HepG2 (cell line): Measurements from ENCODE around the gene PGA4. TPM values are rescaled to one million over a fixed set of nuclear protein-coding genes. Genes with fewer than 3 reads are reported as not detected.

Experiments
- DPF2 ChIP-seq: sonication (generic); formaldehyde crosslinking; IDR thresholded peaks from 2 replicates; pipeline ENCODE4 v1.4.0; 2020; ENCODE audit warnings: mild to moderate bottlenecking, low read depth, missing genetic modification reagents, borderline replicate concordance
- EED ChIP-seq: sonication (generic); formaldehyde crosslinking; IDR thresholded peaks from 2 replicates; pipeline ENCODE4 v1.5.0; 2020; ENCODE audit warnings: mild to moderate bottlenecking, missing genetic modification reagents
- FOSL2 ChIP-seq: sonication (generic); formaldehyde crosslinking; IDR thresholded peaks from 2 replicates; pipeline ENCODE4 v1.4.0; 2020; ENCODE audit warnings: missing genetic modification reagents
- GATAD2A ChIP-seq: IDR thresholded peaks from 2 replicates; pipeline ENCODE4 v1.6.1; 2016
- KMT2B ChIP-seq: IDR thresholded peaks from 2 replicates; pipeline ENCODE4 v1.6.1; 2016; ENCODE audit warnings: missing genetic modification reagents, missing compliant biosample characterization
- NCOA2 ChIP-seq: sonication (generic); formaldehyde crosslinking; IDR thresholded peaks from 2 replicates; pipeline ENCODE4 v1.8.0; 2022; ENCODE audit warnings: inconsistent platforms
- NFRKB ChIP-seq: fragments of 450-650 bp; IDR thresholded peaks from 2 replicates; pipeline ENCODE4 v1.6.1; 2017
- POLR2AphosphoS2 ChIP-seq: IDR thresholded peaks from 2 replicates; pipeline ENCODE4 v1.6.1; 2011; ENCODE audit warnings: low read depth, low read length, improper control_type of control experiment
- REPIN1 ChIP-seq: sonication (generic); formaldehyde crosslinking; IDR thresholded peaks from 2 replicates; pipeline ENCODE4 v1.8.0; 2022; ENCODE audit warnings: missing genetic modification reagents, low read depth, mild to moderate bottlenecking, borderline replicate concordance
- RORA ChIP-seq: sonication (generic); formaldehyde crosslinking; IDR thresholded peaks from 2 replicates; pipeline ENCODE4 v1.5.0; 2020; ENCODE audit warnings: mild to moderate bottlenecking, missing genetic modification reagents, moderate library complexity
- SRF ChIP-seq: IDR thresholded peaks from 2 replicates; pipeline ENCODE4 v1.6.1; 2011; ENCODE audit warnings: mild to moderate bottlenecking, low read depth, low read length, moderate library complexity
- XRCC5 ChIP-seq: fragments of 200-400 bp; formaldehyde crosslinking; optimal IDR thresholded peaks from 2 replicates; pipeline ENCODE3; 2017; ENCODE audit warnings: mild to moderate bottlenecking, low read length
- ZBTB14 ChIP-seq: sonication (generic); formaldehyde crosslinking; IDR thresholded peaks from 2 replicates; pipeline ENCODE4 v1.4.0; 2020; ENCODE audit warnings: missing genetic modification reagents
- ZBTB46 ChIP-seq: sonication (generic); formaldehyde crosslinking; IDR thresholded peaks from 2 replicates; pipeline ENCODE4 v1.4.0; 2020; ENCODE audit warnings: mild to moderate bottlenecking, missing genetic modification reagents, borderline replicate concordance
- ZNF18 ChIP-seq: sonication (generic); formaldehyde crosslinking; IDR thresholded peaks from 2 replicates; pipeline ENCODE4 v1.8.0; 2022; ENCODE audit warnings: mild to moderate bottlenecking, missing genetic modification reagents; ENCODE audit not compliant: insufficient replicate concordance
- ZNF552 ChIP-seq: sonication (generic); formaldehyde crosslinking; IDR thresholded peaks from 2 replicates; pipeline ENCODE4 v1.9.0; 2022; ENCODE audit warnings: missing genetic modification reagents, mild to moderate bottlenecking, borderline replicate concordance
- ZNF619 ChIP-seq: sonication (generic); formaldehyde crosslinking; IDR thresholded peaks from 2 replicates; pipeline ENCODE4 v1.4.0; 2020; ENCODE audit warnings: mild to moderate bottlenecking, missing genetic modification reagents
- ZNF629 ChIP-seq: sonication (generic); formaldehyde crosslinking; conservative IDR thresholded peaks from 2 replicates; pipeline ENCODE4 v1.5.0; 2020; ENCODE audit warnings: missing genetic modification reagents
- polyA plus RNA-seq, 8 experiments: library from polyadenylated mRNA; depleted of rRNA in 3 of 8; stranded (reverse) in 7 of 8; unstranded in 1 of 8; fragments of >200 nt; fragmentation: Illumina TruSeq in 4 of 8; extraction: Trizol in 4 of 8; gene quantifications; 2 replicates each; pipeline versions ENCODE4 v1.2.1 to v1.2.3, GENCODE V29; 2011 to 2016; ENCODE audit warnings: low read depth in 4 of 8, missing spikeins in 1 of 8, mixed read lengths in 1 of 8; ENCODE audit not compliant: insufficient read depth in 1 of 8
- total RNA-seq, 5 experiments: library from RNA; depleted of rRNA; stranded (reverse); fragments of >200 nt; fragmentation: Illumina TruSeq; extraction: Trizol; gene quantifications; 2 replicates each; pipeline ENCODE4 v1.2.3, GENCODE V29; 2016; ENCODE audit warnings: low read depth in 1 of 5
- TF ChIP-seq, protein P1 (sequence below): IDR thresholded peaks from 2 replicates; pipeline ENCODE4 v1.6.1; 2016; ENCODE audit warnings: missing genetic modification reagents, missing compliant biosample characterization
- TF ChIP-seq, protein P2 (sequence below): sonication (generic); formaldehyde crosslinking; IDR thresholded peaks from 2 replicates; pipeline ENCODE4 v1.4.0; 2020; ENCODE audit warnings: missing genetic modification reagents, low read depth, mild to moderate bottlenecking, borderline replicate concordance
- TF ChIP-seq, protein P3 (sequence below): sonication (generic); formaldehyde crosslinking; IDR thresholded peaks from 2 replicates; pipeline ENCODE4 v1.8.0; 2022; ENCODE audit warnings: missing genetic modification reagents, mild to moderate bottlenecking, inconsistent platforms, borderline replicate concordance
- TF ChIP-seq, protein P4 (sequence below): IDR thresholded peaks from 2 replicates; pipeline ENCODE4 v1.6.1; 2016

PGA4 gene
- total and polyA plus RNA-seq, 2 of the 13 experiments (the other 11 are each of a cell fraction or from before 2014, with no cell fraction given), result not detected

- TF ChIP-seq ZNF629 (CRISPR knock-in tag) (peak; percentile 85), SRF (no peak), NCOA2 (no peak; the same call in 1 of the 2 replicates), FOSL2 (CRISPR knock-in tag) (peak; percentile 35; the same call in 1 of the 2 replicates), RORA (CRISPR knock-in tag) (no peak), GATAD2A (peak; percentile 47; the same call in 1 of the 2 replicates), ZBTB14 (CRISPR knock-in tag) (no peak), ZNF18 (CRISPR knock-in tag) (no peak), ZNF619 (CRISPR knock-in tag) (no peak), NFRKB (no peak), KMT2B (CRISPR knock-in tag) (no peak), ZNF552 (CRISPR knock-in tag) (no peak), POLR2AphosphoS2 (no peak), ZBTB46 (CRISPR knock-in tag) (no peak), EED (CRISPR knock-in tag) (no peak), DPF2 (CRISPR knock-in tag) (no peak), XRCC5 (no peak), REPIN1 (0 out of 2 replicates have a peak, but pooled peaks have one; percentile 40)
- TF ChIP-seq, protein P1, sequence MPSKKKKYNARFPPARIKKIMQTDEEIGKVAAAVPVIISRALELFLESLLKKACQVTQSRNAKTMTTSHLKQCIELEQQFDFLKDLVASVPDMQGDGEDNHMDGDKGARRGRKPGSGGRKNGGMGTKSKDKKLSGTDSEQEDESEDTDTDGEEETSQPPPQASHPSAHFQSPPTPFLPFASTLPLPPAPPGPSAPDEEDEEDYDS (CRISPR knock-in tag), result no peak
- TF ChIP-seq, protein P2, sequence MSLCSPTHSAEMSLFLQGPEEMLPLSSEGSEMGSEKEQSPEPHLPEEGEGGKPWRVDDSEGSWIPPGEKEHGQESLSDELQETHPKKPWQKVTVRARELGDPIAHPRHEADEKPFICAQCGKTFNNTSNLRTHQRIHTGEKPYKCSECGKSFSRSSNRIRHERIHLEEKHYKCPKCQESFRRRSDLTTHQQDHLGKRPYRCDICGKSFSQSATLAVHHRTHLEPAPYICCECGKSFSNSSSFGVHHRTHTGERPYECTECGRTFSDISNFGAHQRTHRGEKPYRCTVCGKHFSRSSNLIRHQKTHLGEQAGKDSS (CRISPR knock-in tag), result peak; percentile 62; the same call in 1 of the 2 replicates
- TF ChIP-seq, protein P3, sequence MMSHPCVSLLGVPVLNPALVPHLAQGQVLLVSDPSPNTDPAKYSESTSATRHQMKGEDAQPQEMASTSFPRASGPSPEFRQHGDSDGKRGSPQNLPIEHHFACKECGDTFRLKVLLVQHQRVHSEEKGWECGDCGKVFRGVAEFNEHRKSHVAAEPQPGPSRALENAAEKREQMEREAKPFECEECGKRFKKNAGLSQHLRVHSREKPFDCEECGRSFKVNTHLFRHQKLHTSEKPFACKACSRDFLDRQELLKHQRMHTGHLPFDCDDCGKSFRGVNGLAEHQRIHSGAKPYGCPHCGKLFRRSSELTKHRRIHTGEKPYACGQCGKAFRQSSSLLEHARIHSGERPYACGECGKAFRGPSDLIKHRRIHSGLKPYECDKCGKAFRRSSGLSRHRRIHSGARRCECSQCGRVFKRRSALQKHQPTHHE (CRISPR knock-in tag), result no peak
- TF ChIP-seq, protein P4, sequence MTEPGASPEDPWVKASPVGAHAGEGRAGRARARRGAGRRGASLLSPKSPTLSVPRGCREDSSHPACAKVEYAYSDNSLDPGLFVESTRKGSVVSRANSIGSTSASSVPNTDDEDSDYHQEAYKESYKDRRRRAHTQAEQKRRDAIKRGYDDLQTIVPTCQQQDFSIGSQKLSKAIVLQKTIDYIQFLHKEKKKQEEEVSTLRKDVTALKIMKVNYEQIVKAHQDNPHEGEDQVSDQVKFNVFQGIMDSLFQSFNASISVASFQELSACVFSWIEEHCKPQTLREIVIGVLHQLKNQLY, result peak; percentile 63; the same call in 1 of the 2 replicates
These were observed 45.3 kb downstream of the PGA4 start (continued) for GRCh38 chr11:61267437-61267841.
